DMS153 treated with DMSO at 0.1 percent for 48 hours (cell line): ENCODE results near the gene PRKCSH.
"Not testable (repeated sequence)": the region's sequence is repeated elsewhere in the genome, so short reads cannot be mapped to it uniquely, and the experiment has no call there.

Experiments used
- DNase-seq: peaks from one replicate; lab custom pipeline; 2025; ENCODE audit not compliant: unreplicated experiment; lab: John Stamatoyannopoulos, UW

Gene PRKCSH

GRCh38 chr19:11450570-11451326, 15.3 kb downstream of the PRKCSH start:
- DNase-seq: no peak

DNA sequence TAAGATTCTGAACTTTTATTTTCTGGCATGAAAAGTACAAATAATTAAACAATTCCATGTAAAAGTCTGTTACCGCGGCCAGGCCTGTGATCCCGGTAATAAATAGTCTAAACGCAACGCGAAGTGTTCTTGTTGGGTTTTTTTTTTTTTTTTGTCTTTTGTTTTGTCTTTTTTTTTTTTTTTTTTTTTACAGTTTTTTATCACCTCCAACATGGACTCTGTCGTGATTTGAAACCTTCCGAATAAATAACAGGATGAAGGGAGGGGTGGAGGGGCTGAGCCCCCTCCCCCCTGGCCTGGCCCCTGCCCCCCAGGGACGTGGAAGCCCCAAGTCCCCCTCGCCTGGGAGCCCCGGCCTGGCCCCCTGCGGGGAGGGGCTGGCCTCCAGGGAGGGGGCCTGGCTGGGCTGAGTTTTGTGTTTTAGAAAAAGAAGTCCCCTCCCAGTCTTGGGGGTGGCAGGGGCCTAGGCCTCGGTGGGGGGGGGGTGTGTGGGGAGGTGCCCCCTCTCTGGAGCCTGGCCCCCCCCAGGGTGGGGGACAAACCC, 16.0 kb downstream of the PRKCSH start:
- no peak for DNase-seq

GRCh38 chr19:11451871-11452619, 16.6 kb downstream of the PRKCSH start:
- DNase-seq: no peak

GRCh38 chr19:11452620-11453310, 17.3 kb downstream of the PRKCSH start:
- no peak for DNase-seq

DNA sequence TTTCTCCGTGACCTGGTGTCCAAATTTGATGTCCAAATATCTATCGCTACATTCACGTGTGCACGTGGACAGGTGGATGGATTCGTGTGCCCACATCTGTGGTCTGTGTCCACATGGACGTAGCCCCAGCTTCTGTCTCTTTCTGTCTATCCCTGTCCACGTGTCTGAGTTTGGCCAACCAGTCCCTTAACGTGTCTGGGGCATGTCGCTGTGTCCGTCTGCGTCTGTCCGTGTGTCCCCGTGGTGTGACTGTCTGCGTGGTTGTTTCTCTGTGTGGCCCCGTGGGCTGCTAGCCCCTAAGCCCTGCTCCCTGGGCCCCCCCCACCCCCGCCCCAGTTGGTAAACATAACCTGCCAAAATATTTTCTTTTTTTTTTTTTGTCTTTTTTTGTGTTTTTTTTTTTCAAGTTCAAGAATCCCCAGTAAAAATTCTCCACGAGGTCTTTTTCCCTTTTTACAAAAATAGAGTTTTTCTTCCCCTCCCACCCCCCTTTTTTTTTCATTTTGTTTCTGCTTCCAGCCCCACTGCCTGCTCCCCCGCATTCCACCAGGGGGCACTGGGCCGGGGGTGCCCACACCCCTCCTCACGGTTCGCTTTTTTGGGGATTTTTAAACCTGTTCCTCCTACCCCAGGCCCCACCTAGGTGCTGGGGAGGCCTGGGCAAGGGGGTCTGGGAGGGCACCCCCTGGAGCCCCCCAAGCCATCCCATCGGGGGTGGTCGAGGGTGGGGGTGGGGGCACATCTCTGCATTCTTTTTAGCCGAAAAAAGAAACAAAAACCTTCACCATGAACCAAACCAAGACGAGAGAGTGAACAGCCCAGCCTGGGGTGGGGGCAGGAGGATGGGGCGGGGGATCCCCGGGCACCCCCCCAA, 18.3 kb downstream of the PRKCSH start:
- DNase-seq: no peak

DNA sequence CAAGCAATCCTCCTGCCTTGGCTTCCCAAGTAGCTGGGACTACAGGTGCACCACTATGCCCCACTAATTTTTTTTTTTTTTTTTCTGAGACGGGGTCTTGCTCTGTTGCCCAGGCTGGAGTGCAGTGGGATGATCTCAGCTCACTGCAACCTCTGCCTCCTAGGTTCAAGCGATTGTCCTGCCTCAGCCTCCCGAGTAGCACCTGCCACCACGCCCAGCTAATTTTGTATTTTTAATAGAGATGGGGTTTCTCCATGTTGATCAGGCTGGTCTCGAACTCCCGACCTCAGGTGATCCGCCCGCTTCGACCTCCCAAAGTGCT, 19.8 kb downstream of the PRKCSH start:
- not testable (repeated sequence) for DNase-seq

DNA sequence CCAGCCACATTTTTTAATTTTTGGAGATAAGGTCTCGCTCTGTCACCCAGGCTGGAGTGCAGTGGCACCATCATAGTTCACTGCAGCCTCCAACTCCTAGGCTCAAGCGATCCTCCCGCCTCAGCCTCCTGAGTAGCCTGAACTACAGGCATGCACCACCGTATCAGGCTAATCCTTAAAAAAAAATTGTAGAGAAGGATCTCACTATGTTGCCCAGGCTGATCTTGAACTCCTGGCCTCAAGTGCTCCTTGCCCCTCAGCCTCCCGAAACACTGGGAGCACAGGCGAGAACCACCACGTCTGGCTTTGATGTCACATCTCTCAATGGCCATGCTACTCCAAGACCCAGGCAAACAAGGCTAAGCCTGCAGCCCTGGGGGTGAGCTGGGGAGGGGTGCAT, 21.2 kb downstream of the PRKCSH start:
- no peak for DNase-seq

GRCh38 chr19:11457115-11457514, 21.7 kb downstream of the PRKCSH start:
- no peak for DNase-seq

- DNase-seq: no peak
Measured at GRCh38 chr19:11457831-11458230, 22.4 kb downstream of the PRKCSH start.

DNA sequence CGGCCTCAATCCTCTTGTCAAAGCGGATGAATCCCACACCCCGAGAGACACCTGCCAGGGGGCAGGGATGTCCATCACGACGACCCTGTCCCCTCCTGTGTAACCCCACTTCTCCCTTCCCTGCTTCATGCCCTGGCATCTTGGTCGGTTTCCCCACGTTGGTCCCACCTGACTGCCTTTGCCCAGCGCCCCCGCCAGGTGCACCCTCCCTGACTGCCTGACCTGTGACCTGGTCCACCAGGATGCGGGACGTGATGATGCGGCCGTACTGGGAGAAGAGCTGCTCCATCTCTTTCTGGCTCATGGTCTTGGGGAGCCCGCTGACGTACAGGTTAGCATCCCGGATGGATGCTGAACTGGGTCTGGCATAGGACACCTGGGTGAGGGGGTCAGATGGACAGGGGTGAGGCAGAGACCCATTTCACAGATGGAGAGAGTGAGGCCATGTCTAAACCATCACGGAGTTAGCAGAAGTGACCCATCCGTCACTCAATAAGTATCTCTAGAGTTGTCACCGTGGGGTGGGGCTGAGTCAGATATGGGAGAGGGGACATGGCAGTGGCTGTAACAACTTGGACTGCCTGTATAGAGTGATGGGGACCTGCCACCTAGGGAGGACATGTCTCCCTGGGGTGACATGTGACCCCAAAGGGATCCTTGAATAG, 22.9 kb downstream of the PRKCSH start:
- no peak for DNase-seq

GRCh38 chr19:11458912-11459311, 23.5 kb downstream of the PRKCSH start:
- not testable (repeated sequence) for DNase-seq

DNA sequence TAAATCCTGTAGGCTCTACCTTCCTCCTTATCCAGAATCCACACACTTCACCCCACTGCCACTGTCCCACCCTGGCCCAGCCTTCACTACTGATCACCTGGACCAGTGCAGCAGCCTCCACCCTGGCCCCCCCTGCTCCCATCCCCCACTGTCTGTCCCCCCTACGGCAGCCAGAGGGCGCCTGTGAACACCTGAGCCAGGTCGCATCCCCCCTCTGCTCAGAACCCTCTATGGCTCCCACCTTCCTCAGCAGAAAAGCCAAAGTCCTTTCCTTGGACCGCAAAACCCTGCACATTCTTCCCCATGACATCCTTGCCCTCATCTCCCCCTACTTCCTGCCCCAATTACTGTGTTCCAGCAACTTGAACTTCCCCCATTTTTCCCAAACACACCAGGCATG, 24.8 kb downstream of the PRKCSH start:
- DNase-seq: no peak

DNA sequence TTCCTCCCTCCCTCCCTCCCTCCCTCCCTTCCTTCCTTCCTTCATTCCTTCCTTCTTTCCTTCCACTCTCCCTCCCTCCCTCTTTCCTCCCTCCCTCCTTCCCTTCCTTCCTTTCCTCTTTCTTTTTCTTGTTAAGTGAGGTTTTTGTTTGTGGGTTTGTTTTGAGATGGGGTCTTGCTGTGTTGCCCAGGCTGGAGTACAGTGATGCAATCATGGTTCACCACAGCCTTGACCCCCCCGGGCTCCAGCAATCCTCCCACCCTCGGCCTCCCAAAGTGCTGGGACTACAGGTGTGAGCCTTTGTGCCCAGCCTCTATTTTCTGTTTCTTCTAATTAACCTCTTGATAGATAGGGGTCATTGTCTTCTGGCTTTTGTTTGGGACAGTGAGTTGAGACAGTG, 26.0 kb downstream of the PRKCSH start:
- no peak for DNase-seq

GRCh38 chr19:11463391-11463790, 28.0 kb downstream of the PRKCSH start:
- no peak for DNase-seq

DNA sequence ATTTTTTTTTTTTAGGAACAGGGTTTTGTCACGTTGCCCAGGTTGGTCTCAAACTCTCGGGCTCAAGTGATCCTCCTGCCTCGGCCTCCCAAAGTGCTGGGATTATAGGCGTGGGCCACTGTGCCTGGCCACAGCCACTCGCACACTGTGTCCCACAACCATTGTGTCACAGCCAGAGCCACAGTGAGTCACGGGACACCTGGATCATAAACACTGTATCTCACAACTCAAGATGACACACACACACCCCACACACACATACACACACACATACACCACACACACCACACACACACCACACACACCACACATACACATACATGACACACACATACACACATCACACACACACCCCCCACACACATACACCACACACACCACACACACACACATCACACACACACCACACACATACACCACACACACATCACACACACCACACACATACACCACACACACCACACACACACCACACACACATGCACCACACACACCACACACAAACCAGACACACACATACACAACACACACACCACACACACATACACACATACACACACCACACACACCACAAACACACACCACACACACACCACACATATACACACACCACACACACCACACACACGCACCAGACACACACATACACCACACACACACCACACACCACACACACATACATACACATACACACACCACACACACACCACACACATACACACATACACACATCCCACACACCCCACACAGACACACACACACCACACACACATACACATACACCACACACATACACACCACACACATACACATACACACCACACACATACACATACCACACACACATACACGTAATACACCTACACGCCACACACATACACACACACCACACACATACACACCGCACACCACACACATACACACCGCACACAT, 29.2 kb downstream of the PRKCSH start:
- no peak for DNase-seq

GRCh38 chr19:11465600-11465999, 30.2 kb downstream of the PRKCSH start:
- no peak for DNase-seq

DNA sequence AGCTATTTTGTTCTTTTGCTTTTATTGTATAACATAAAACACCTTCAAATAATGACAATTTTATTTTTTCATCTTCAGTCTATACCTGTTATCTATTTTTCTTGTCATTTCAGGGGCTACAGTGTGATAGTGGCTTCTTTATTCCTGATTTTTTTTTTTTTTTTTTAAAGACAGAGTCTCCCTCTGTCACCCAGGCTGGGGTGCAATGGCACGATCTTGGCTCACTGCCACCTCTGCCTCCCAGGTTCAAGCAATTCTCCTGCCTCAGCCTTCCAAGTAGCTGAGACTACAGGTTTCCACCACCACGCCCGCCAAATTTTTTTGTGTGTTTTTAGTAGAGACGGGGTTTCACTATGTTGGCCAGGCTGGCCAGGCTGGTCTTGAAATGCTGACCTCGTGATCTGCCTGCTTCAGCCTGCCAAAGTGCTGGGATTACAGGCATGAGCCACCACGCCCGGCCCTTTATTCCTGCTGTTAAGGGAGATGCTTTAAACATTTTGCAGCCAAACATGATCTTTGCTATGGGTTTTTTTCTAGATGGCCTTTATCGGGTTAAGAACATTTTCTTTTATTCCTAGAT, 32.9 kb downstream of the PRKCSH start:
- not testable (repeated sequence) for DNase-seq

- no peak for DNase-seq
Measured at GRCh38 chr19:11473725-11474124, 38.3 kb downstream of the PRKCSH start.

DNA sequence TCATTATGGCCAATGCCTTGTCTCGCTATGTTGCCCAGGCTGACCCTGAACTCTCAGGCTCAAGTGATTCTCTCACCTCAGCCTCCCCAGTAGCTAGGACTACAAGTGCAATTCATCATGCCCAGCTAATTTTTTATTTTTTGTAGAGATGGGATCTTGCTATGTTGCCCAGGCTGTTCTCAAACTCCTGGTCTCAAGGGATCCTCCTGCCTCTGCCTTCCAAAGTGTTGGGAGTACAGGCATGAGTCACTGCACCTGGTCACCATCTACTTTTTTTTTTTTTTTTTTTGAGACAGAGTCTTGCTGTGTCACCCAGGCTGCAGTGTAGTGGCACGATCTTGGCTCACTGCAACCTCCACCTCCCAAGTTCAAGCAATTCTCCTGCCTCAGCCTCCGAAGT, 39.9 kb downstream of the PRKCSH start:
- DNase-seq: not testable (repeated sequence)
